ENCODE results near the gene CWC22.
A peak's percentile ranks its signal among the peaks of the same experiment; 100 is the strongest.
"Not testable (repeated sequence)": the region's sequence is repeated elsewhere in the genome, so short reads cannot be mapped to it uniquely, and the experiment has no call there.

The CWC22 gene

DNA sequence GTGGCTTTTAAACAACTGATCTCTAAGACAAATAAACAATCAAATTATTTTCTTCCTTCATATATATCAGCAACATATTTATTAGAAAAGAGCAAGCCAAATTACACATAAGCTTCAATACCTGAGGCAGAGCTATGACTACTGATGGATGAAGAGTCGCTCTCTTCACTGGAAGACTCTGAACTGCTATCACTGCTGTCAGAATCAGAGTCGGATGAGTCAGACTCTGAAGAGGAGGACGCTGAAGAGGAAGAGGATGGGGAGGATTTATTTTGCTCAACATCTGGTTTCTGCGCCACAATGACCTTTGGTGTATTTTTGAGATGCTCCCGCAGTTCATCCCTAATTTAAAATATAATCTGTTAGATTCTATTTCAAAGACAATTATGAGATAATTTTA is 56.7 kb downstream of the CWC22 start:
- DNase-seq (ENCODE audit: low spot score): no peak

DNA sequence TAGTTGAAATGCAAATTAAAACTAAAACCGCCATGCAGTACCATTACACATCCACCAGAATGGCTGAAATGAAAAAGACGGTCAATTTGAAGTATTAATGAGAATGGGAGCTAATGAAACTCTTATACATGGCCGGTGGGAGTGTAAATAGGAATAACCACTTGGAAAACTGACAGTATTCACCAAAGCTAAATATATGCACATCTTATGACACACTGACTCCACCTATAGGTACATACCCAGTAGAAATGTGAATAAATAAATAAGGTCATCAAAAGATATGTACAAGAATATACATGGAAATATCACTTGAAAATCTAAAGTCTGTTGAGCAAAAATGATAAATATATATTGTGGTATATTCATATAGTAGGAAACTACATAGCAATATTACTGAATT is 57.7 kb downstream of the CWC22 start:
- DNase-seq (ENCODE audit: low spot score): no peak

DNA sequence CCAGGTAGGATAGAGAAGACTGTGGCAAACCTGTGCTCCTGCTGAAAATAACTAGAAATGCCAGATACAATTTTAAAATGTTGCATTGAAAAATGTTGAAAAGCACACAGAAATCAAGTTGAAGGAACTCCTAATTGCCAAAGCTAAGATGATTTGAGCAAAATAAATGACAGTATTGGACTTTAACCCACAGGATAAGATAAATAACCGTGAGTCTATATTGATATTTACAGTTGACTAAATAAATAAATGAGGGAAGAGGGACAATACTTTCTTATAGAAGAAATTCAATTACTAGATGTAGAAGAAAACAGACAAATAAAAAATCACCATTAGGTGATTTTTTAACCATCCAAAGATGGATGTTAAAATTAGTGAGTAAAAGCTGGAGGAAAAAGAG is 59.0 kb downstream of the CWC22 start:
- DNase-seq (ENCODE audit: low spot score): no peak

DNA sequence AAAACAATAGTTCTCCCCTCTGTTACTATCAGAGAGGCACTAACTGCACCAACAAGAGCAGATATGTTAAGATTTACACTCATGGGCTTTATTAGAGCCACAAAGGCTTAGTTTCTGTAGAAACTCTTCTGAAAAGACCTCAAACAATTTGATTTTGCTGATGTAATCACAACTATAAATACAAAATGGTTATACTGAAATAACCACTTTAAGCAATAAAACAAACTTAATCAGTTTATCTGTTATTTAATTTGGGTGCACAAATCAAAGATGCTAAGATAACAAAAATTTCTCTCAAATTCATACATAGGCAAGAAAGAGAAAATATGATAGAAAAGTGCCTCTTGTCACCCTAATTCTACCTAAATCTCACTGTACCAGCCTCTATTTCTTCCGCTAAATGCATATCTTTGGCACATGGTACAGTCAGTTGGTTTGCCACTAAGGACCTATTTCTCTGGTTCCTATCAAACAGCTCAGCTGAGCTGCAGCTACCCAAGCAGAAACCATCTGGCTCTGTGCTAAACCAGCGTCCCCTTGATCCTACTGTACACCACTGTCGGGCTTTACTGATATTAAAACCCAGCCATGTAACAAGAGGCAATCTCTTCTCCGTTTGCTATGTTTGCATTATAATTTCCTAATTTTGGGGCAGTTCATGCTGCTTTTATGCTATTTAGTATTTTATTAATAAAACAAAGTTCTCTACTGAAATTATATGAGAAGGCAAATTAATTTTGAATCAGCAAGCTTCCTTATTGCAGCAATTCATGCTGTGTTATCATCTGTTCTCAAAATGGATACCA is 60.1 kb downstream of the CWC22 start:
- no peak for DNase-seq (ENCODE audit: low spot score)

DNA sequence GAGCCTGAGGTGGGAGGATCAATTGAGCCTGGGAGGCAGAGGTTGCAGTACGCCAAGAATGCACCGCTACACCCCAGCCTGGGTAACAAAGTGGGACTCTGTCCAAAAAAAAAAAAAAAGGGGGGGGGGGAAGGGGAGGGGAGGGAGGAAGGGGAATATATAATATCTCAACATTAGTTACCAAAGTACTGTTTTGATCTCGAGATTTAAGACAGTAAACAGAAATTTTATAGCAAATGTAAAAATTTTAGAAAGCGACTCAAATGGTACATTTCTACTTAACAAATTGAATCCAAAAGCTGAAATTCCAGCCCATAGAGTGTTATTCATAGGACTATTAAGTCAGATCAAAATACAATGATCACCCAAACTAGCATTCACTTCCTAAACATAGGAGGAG is 60.8 kb downstream of the CWC22 start:
- DNase-seq (ENCODE audit: low spot score): no peak

DNA sequence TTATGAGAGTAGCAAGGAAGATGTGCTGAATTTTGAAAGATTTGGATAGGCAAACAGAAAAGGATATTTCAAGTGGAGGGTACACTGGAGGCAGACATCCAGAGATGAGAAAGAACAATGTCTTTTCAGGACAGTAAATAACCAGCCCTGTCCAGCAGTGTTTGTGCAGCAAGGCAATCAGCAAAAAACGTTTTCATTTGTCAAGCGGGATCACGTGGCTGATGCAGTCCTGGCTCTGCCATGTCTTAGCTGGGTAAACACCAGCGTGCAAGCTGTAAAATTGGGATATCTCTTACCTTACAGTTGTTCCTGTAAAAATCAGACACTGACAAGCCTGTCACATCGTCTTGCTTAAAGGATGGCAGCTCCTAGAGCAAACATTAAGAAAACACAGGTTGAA is 67.8 kb downstream of the CWC22 start:
- no peak for DNase-seq (ENCODE audit: low spot score)

DNA sequence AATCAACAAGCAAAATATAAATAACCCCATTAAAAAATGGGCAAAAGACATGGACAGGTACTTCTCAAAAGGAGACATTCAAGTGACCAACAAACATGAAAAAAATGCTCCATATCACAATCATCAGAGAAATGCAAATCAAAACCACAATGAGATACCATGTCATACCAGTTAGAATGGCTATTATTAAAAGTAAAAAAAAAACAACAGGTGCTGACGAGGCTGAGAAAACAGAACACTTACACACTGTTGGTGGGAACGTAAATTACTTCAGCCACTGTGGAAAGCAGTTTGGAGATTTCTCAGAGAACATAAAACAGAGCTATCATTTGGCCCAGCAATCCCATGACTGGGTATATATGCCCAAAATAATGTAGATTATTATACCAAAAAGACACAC is 69.1 kb downstream of the CWC22 start:
- DNase-seq (ENCODE audit: low spot score): no peak

DNA sequence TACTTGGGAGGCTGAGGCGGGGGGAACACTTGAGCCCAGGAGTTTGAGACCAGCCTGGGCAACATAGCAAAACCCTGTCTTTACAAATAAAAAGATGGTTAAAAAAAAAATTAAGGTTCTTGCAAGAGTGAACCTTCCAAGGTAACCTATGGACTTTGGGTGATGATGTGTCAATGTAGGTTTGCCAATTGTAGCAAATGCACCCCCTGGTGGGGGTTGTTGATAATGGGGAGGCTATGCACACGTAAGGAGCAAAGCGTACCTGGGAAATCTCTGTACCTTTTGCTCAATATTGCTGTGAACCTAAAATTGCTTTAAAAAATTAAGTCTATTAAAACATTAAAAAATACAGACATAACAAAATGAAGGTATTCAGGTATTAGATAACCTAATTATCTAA is 70.4 kb downstream of the CWC22 start:
- DNase-seq (ENCODE audit: low spot score): peak; percentile 7

DNA sequence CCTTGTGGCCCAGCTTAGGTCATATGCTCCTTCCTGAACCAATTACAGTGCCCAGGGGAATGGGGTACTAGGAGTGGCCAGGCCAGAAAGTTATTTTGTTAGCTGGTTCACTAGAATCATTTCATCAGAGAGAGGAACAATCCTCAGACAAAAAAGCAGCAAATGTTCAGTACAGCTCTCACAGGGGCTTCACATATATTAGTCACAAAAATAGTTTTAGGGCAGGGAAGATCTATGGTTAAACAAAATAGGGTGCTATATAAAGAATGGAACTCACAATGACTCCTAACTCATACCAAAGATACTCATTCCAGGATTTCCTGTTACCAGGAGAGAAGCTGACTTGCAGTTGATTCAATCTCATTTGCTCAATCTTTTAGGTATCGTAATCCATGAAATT is 71.0 kb downstream of the CWC22 start:
- no peak for DNase-seq (ENCODE audit: low spot score)

DNA sequence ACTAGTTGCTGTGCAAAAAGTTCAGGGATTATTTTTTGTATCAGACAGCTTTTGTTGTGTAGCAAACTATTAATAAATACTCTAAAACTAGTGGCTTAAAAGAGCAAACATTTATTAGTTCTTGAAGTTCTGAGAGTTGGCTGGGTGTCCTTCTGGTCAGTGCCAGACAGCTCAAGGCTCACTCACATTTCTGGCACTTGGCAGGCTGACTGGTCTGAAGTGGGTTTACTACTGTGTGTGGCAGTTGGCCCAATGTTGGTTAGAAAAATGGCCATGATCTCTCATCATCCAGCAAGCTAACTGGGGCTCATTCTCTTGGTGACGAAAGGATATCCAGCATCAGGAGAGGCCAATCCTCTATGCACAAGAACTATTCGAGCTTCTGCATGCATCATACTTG is 74.3 kb downstream of the CWC22 start:
- DNase-seq (ENCODE audit: low spot score): no peak

DNA sequence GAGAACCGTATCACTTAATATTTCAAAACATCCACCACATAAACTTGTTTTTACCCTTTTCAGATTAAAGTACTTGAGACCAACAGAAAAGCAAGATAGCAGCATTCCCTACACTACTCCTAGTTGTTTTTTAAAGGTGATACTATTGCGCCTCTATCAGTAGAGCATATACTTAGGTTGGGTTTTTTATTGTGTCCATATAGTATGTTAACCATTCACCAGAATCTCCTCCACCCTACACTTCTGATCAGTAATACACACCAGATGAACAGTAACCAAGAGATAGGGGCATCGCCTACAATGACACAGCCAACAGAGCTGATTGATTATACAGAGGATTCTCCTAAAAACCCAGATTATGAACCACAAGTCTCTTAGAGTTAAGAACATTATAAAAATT is 75.6 kb downstream of the CWC22 start:
- no peak for DNase-seq (ENCODE audit: low spot score)

DNA sequence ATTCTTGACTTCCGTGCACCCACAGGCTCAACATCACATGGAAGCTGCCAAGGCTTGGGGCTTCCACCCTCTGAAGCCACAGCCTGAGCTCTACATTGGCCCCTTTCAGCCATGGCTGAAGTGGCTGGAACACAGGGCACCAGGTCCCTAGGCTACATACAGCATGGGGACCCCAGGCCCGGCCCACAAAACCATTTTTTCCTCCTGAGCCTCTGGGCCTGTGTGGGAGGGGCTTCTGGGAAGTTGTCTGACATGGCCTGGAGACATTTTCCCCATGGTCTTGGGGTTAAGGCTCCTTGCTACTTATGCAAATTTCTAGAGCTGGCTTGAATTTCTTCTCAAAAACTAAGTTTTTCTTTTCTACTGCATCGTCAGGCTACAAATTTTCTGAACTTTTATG is 77.1 kb downstream of the CWC22 start:
- not testable (repeated sequence) for DNase-seq (ENCODE audit: low spot score)

DNA sequence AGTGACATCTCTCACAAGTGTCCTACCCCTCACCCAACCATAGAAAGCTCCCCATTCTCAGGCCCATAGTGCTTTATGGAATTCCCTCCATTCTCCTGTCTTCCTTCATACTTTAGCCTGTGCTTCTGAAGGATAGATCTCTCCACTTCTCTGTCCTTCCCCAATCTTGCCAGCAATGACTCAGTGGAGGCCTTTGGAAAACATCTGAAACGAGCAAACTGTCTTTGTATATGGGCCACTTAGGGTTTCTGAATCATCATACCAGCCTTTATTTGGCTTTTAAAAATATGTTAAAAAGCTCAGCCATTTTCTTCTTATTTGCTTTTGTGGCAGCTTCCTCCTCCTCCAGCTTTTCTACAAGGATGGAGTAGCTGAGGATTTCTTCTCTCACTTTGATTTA is 80.1 kb downstream of the CWC22 start:
- DNase-seq (ENCODE audit: low spot score): no peak

DNA sequence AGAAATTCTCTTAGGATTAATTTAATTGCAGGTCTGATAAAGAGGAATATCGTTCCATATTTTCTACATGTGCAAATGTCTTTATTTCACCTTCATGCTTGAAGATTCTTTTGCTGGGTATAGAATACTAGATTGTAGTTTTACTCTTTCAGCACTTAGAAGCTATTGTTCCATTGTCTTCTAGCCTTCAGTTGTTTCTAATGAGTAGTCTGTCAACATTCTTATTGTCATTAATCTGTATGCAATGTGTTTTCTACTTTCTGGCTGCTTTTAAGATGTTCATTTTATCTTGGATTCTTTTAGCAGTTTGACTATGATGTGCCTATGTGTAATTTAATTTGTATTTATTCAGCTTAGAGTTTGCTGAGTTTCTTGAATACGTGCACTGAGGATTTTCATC is 81.4 kb downstream of the CWC22 start:
- DNase-seq (ENCODE audit: low spot score): no peak

DNA sequence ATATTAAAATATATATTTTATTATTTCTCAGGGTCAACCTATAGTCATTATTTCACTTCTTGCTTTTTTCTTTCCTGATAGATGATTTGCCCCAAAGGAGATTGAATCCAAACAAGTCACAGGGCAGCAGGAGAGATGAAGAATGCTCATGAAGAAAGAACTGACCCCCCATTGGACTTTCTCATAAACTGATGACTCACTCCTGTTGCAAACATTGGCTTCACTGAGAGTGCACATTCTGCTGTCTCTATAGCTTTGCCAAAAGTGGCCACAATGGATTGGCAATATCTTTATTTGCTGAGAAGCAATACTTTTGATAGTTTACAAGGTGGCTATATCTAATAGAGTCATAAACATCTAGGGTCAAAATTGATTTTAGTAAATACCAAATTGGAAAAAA is 89.8 kb downstream of the CWC22 start:
- peak; percentile 55 for DNase-seq (ENCODE audit: low spot score)

DNA sequence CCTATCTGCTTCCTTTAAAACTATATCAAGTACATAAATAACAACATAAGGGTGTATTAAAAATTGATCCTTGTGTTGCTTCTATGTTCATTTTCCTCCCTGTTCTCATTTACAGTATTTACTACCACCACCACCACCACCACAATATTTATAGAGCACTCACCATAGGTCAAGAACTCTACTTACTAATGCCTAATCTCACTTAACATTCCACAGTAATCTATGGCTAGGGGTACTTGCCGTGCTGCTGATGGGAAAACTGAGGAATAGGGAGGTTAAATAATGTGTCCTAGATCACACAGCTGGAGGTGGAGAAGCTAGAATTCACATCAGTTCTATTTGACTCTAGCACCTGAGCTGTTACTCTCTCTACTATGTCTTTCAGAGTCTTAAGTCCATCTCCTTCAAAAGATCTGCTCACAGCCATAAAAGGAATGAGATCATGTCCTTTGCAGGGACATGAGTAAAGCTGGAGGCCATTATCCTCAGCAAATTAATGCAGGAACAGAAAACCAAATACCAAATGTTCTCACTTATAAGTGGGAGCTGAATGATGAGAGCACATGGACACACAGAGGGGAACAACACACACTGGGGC is 91.6 kb downstream of the CWC22 start:
- no peak for DNase-seq (ENCODE audit: low spot score)

DNA sequence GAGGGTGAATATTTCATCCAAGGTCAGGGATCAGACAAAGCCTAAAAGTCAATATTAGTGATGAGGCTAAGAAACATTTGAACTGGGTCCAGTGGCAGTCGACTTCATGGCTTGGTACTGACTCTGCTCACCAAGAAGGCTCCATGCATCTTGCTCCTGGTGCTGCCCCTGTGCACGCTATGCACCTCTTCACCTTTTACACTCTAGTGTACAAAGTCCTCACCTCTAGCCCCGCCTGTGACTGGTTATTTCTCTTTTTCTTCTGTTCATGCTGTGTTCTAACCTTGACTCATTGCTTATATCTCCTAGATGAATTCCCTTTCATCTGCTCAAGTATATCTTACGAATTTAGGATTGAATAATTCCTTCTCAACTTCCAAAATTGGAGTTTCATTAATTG is 93.3 kb downstream of the CWC22 start:
- no peak for DNase-seq (ENCODE audit: low spot score)

DNA sequence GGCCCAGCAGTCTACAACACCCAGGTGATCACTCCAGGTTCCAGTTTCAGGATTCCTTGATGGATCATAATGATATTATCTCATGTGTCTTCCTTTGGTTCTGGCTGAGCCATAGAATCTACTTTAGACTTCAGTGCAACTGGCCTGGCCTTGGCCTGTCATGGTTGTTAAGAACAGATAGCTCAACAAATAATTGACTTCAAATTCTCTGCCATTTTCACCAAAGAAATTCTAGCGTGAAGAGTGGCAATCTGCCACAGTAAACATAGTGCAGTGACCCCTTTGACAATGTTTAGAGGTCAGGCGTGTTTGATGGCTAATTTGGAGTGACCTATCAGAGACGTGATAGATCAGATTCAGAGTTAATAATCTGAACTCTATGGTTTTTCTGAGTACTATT is 95.5 kb downstream of the CWC22 start:
- no peak for DNase-seq (ENCODE audit: low spot score)

DNA sequence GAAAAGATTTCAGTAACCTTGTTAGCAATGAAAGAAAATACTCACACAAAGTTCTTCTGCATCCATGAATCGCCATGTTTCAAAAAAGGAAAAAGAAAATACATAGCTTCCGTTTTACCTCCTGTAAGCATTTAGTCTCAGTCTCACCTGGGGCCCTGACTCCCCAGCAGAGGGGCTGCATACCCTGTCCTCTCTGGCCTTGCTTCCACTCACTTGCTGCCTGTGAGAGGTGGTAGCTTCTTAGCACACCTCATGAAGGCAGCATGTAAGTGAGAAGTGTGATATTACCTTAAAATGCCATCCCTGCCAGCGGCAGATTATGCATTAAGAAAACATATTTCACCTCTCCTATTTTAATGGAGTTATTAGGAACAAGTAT is 96.4 kb downstream of the CWC22 start:
- DNase-seq (ENCODE audit: low spot score): no peak

DNA sequence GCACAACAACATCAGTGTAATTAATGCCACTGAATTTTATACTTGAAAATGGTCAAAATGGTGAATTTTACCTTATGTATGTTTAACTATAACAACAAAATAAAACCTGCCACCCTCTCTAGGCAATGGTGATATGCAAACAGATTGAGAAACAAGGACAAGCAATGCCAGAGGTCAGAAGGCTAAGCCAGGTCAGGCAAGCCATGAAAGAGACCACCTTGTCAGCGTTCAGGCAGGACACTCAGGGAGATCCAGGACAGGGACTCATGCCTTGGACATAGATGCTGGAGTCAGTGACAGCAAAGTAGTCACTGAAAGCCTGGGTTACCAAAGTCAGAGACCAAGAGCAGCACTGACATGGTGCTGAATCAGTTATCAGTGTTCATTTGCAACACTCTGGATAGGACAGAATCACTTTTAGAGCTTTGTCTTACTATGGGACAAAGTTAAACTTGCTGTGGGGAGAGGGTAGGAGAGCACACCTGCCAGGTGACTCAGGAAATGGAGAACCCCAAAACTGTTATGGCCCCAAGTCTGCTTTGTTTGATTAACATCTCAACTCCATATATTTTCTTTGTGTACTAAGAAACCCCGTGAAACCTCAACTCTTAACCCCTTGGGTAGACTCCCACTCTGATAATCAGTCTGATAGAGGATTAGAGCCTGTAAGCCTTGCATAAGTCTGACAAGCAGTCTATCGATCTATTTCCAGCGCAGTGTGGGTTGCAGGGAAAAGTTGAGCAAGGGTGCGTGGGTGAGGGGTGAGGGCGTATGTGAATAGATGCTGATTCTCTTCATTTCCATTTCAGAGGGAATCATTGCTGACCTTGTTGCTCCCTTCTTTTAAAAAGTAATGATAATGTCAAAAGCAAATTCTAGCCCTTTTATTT is 97.0 kb downstream of the CWC22 start:
- no peak for DNase-seq (ENCODE audit: low spot score)

DNA sequence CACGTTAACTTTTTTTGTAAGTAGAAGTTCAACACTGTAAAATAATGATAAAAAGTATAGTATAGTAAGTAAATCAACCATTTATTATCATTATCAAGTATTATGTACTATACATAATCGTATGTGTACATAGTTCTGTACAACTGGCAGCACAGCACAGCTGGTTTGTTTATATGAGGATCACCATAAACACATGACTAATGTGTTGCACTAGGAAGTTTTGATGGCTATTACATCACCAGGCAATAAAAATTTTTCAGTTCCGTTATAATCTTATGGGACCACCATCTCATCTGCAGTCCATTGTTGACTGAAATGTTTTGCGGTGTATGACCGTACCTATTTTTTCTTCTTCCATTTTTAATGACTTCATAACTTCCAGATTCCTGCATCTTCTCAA is 106.4 kb downstream of the CWC22 start:
- no peak for DNase-seq (ENCODE audit: low spot score)

DNA sequence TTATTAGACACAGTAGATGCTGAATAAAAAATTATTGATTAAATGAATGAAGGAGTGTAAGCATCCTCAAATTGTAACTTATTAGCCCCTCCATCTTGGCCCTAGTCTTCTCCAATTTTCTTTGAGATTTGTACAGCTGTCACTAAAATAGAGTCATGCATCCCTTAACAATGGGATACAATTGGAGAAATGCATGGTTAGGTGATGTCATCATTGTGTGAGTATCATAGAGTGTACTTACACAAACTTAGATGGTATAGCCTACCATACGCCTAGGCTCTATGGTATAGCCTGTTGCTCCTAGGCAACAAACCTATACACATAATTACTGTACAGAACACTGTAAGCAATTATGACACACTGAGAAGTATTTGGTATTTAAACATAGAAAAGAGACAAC is 107.4 kb downstream of the CWC22 start:
- no peak for DNase-seq (ENCODE audit: low spot score)

DNA sequence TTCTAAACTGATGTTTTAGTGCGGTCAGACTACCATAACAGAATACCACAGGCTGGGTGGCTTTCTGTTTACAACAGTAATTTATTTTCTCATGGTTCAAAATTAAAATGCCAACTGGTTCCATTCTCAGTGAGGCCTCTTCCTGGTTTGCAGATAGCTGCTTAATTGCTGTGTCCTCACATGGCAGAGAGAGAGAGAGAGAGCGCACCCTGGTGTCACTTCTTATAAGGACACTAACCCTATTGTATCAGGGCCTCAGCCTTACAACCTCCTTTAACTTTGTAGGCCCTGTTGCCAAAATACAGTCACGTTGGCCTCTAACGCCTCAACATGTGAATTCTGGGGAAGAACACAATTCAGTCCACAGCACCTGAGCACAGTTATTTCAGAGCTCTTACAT is 108.2 kb downstream of the CWC22 start:
- DNase-seq (ENCODE audit: low spot score): peak; percentile 16
